ENCODE measurements around the gene SLC7A5.
"Not testable (repeated sequence)": the region's sequence is repeated elsewhere in the genome, so short reads cannot be mapped to it uniquely, and the experiment has no call there.

Gene SLC7A5

DNA sequence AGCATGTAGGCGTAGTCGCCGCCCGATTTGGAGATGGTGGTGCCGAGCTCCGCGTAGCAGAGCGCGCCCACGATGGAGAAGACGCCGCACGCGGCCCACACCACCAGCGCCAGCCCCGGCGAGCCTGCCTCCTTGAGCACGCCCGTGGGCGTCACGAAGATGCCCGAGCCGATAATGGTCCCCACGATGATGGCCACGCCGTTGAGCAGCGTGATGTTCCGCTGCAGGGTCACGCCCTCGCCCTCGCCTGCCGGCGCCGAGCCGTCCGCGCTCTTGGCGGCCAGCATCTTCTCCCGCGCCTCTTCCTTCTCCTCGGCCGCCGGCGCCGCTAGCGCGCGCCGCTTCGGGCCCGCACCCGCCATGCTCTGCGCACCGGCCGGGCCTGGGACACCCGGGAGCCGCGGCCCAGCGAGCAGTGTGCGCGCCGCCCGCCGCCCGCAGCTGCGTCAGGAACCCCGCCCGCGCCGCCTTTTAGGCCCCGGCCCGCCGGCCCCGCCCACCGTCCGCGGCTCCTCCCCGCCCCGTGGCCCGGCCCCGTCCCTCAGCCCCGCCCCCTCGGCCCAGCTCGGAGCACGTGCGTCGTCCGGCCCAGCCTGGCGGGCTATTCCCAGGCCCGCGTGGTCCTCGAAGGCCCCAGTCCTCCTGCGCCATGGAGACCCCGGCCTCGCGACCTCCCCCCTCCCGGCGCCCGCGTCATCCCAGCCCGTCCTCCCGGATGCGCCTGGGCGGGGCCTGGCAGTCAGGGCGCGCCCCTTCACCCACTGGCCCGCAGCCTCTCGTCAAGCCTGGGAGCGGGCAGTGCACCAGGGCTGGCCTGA lies at the start of gene SLC7A5:
TSS of gene SLC7A5 (minus strand) at position 447 of the 818 bp plus-strand sequence. CDS start at position 362, 85 bp downstream.
- peak; percentile 92 for DNase-seq (ENCODE audit: low read depth)

DNA sequence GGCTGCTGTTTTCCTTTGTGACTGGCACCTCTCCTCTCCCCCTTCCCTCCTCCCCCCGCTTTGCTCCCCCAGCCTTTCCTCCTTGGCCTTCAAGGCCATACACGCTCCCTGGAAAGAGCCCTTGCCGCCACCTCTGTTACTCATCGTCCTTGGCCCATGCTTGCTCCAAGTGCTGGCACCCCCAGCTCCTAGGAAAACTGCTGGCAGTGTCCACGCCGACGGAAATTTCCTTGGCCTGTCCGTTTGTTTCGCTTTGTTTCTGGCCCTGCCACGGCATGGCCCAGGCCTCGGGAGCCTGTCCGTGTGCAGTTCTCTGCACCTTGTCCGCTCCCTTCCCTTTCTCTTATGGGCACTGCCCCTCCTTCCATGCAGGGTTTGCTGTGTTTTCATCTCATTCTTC lies 49.0 kb upstream of the SLC7A5 start:
- no peak for DNase-seq (ENCODE audit: low read depth)

DNA sequence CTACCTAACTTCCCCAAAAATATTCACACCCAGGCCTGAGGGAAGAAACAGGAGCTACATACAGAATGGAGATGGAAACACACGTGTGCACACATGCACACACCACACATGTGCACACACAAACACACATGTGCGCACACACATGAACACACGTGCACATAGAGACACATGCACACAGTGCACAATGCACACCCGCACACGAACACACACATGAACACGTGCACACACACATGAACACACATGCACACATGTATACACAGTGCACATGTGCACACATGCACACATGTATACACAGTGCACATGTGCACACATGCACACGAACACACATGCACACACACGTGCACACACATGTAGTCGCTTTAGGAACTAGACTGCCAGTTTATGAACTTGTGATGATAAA lies 48.2 kb upstream of the SLC7A5 start:
- no peak for DNase-seq (ENCODE audit: low read depth)

DNA sequence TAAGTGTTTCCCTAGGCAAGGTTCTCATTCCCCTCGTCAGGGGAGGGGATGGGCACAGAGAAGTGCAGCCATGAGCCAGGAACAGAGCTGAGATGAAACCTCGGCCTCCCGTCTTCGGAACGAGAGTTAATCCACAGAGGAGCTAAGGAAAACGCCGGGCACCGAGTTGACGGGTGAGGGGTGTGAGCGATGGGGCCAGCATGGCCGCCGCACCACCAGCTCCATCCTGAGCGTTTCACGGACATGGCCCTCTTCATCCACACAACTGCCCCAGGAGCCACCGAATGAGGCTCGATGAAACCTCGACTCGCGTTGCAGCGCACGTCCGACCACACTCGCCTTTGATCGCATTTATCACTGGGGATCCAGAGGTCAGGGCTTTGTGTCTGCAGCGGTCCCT lies 45.5 kb upstream of the SLC7A5 start:
- DNase-seq (ENCODE audit: low read depth): no peak

DNA sequence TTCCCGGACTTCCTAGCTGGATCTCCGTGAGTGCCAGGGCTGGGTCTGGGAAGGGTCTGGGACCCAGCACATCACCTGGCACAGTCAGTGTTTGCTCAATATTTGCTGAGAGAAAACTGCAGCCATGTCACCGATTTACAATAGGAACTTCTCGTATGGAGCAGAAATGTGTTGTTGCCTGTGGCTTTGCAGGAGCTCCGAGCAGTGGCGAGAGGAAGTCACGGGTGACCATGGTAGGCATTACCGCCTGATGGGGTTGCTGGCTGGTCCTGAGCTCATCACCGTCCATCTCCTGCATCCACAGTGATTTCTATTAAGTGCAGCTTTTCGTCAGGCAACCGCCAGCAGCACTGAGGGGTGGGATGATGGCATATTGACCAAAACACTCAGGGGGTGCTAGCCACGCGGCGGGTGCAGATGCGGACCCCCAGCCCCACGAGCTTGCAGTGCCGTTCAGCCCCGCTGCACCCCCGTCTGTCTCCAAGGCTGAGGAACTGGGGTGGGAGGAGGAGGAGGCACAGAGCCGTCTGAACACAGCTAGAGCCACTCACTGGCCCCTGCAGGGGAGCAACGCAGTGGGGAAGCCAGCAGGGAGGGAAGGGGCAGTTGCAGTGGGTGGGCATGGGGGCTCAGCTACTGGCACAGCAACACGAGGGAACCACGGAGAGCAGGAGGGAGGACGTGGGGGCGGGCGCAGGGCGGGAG lies 44.9 kb upstream of the SLC7A5 start:
- not testable (repeated sequence) for DNase-seq (ENCODE audit: low read depth)

DNA sequence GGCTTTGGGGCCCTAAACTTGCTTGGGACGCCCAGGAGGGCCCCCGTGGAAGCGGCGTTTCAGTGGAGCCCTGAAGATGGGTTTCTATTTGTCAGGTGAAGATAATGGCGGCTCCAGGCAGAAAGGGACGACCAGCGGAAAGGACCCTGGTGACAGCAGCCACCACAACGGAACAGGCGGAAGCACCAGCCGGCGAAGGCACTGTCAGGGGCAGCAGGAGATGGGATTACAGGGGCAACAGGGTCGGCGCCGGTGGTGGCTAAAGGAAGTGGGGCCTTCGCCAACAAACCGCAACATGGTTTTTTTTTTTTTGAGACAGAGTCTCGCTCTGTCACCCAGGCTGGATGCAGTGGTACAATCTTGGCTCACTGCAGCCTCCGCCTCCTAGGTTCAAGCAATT lies 43.4 kb upstream of the SLC7A5 start:
- not testable (repeated sequence) for DNase-seq (ENCODE audit: low read depth)

DNA sequence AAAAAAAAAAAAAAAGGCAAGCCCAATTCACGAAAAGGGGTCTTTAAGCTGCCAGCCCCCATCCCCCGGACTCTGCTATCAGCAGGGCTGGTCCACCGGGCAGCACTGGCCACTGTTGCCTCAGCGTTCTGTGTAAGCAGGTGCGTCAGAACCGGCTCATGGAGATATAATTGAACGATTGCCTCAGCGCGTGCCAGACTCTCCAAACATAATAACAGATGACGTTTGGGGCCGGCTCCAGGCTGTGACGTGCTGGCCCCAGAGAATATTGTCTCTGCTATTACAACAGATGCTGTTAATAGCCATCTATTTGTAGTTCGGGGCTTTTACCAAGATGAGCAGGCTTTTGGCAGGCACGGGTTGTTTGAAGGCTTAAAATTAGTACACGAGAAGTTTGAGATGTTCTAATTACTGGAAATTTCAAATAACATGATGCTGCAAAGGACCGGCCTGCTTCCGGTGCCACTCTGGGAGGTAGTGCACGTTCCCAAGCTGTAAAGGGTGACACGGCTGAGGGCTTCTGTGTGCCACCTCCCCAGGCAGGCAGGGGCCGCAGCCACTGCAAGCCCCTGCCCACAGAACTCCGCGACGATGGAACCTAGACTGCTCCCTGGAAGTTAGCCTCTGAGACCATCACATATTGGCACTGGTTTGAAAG lies 41.9 kb upstream of the SLC7A5 start:
- DNase-seq (ENCODE audit: low read depth): not testable (repeated sequence)

DNA sequence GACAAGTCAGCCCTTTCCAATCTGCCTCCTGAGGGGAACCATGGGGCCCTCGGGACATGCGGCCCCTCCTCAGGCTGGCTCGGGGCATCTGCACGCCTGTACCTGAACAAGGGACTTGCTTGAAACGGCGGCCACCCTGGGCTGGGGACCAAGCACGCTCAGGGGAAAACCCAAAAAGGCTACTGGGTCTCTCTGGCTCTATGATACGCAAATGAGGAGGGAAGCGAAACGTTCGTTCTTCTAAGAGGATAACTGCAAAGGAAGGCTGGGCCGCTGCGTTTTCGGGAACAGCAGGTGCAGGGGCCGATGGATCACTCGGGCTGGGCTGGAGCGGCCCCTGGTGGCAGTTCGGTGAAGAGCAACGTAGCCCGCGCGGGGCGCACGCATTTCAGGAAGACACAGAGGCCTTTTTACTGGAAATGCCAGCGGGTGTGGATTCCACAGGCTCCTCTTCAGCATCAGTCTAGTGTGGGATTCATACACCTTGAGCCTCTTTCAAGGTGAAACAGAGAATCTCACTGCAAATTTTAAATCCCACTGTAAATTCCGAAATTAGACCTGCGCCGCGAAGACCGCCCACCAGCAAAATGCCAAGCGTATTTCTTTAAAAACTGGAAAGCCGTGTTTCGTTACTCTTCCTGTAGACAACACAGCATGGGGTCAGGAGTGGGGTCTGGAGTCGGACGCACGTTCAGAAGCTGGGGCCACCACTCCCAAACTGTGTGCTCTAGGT lies 40.1 kb upstream of the SLC7A5 start:
- DNase-seq (ENCODE audit: low read depth): peak; percentile 88

DNA sequence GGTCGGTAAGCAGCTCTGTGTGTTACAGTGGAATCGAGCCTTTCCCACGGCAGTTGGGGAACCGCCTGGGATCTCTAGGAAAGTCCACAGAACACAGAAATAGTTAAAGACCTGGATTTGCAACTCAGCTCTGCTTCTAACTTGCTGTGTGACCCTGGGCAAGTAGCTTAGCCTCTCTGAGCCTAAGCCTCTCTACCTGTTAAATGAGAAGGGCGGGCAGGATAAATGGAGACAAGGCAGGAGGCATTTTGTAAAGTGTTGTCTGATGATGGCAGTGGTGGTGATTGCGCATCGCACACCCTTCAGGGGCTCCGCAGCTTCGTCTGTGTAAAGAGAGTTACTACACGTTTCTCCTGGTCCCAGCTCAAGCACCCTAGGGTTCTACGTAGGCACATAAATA lies 38.8 kb upstream of the SLC7A5 start:
- not testable (repeated sequence) for DNase-seq (ENCODE audit: low read depth)

DNA sequence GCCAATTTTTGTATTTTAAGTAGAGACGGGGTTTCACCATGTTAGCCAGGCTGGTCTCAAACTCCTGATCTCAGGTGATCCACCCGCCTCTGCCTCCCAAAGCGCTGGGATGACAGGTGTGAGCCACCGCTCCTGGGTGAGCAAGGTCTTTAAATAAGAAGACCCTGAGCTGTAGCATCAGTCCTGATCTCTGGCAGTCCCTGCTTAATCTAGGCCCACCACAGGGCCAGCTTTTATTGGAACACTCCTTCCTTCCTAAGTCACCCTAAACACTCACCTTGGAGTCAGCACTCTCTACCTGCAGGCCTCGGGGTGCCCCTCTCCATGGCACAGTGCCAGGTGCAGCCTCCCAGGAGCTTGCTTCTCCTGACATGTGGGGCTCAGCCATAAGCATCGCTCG lies 36.2 kb upstream of the SLC7A5 start:
- DNase-seq (ENCODE audit: low read depth): not testable (repeated sequence)

DNA sequence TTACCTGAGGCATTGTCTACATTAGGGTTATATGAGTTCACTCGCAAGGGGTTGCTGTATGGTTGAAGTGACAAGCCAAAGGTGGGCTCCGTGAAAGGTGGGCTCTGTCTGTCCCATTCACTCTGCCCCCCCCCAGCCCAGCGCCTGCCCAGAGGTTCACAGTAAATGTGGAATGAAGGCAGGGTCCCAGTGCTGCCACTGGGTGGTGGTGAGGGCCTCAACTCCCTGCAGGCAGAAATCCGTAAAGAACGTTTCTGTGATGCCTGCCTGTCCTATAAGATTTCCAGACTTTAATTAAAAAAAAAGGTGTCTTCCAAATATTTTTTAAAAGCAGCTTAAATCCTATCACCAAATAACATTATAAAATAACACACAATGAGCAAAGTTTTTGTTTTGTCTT lies 35.7 kb upstream of the SLC7A5 start:
- DNase-seq (ENCODE audit: low read depth): not testable (repeated sequence)

DNA sequence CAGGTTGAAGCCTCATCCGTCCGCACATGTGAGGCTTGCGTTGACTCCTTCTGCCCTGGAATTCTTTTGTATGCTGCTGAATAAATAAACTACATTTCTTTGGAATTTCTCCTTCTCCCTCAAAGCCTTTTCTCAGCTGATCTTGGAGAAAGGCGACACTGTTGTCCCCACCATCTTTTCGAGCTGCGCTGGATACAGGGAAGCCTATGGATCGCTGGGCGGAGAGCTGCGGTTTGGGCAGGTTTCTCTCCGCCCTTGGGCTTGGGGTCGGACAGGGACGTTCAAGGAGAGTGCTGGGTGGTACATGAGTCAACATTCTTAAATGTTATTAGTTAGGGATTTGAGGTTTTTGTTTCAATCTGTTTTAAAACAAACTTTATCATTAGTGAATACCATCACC lies 31.2 kb upstream of the SLC7A5 start:
- not testable (repeated sequence) for DNase-seq (ENCODE audit: low read depth)

DNA sequence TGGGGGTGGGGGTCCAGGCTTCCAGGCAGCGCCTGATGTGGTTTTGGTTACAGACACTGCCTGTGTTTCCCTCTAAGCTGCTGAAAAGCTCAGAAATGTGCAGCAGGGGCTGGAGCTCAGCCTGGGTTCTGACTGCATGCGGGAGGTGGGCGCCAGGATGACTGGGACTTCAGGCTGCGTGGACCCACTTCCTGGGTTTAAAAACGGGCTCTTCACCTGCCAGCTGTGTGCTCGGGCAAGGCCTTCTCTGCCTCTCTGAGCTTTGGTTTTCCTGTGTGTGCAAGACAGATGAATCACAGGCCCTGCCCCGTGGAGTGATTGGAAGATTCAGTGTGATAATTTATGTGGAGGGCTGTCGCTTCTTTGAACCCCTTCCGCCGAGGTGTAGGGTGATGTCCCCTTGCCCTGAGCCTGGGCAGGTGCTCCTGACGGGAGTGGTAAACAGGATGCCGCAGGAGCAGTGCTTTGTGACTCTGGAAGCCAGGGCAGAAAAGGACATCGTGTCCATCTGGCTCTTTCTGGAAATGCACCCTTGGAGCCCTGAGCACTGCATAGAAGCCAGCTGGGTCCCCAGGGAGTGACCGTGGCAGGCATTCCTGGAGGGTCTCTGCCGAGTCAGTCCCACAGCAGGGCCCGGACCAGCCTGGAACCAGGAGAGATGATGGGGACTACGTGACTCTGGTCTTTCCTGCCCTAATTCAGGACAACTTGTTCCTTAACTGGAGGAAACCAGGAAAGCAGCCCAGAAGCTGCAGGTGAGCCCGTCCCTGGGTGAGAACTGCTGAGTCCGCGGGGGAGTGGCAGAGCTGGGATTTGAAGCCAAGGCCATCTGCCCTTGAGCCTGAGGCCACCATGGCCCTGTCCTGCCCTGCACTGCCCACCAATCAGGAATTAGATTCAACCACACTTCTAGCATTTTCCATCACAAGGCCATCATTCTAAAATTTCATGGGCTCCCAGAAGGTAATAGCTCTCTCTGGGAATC lies 28.5 kb upstream of the SLC7A5 start:
- peak; percentile 63 for DNase-seq (ENCODE audit: low read depth)

DNA sequence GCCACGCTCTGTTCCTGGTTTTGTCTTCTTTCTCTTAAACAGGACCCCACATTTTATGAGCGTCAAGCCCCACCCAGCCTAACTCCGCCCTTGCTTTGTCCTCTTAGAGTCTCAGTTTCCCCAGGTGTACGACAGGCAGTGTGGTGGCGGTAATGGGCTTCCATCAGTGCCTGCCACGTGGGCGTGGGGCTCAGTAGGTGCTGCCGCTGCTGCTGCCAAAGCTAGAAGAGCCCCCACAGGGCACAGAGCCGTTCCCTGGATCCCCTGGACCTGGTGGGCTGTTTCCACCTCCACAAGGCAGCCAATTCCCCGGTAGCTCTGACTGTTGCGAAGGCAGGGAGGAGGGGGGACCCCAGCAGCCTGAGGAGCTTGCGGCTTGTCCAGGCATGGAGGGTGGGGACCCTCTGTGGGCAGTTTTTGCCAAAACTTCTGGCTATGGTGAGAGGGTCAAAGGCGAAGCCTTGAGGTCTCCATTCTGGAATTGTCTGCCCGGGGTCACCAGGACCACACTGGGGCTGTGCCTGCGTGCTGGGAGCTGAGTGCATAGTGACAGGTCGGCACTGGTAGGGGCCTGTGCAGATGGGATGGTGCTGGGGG lies 27.7 kb upstream of the SLC7A5 start:
- DNase-seq (ENCODE audit: low read depth): not testable (repeated sequence)

DNA sequence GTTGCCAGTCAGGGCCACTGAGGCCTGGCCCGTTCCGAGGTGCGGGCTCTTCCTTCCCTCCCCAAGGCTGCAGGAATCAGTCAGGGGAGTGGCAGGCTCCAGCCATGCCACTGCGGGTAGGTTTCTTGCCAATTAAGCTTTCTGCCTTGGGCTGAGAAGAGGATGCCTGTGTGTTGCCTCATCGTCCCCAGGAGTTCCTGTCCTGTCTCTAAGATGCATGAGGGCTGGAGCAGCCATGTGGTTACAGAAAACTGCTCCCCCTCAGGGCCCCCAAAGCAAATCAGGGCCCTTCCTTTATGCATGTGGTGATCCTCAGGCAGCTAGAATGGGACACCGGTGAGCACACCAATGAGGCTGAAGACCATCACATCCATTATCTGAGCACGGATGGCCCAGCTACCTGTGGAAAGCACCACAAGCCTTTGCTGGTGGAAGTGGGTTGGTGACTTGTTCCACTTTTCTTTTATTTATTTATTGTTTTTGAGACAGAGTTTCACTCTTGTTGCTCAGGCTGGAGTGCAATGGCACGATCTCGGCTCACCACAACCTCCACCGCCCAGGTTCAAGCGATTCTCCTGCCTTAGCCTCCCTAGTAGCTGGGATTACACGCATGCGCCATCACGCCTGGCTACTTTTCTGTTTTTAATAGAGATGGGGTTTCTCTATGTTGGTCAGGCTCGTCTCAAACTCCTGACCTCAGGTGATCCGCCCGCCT lies 27.0 kb upstream of the SLC7A5 start:
- DNase-seq (ENCODE audit: low read depth): peak; percentile 16

DNA sequence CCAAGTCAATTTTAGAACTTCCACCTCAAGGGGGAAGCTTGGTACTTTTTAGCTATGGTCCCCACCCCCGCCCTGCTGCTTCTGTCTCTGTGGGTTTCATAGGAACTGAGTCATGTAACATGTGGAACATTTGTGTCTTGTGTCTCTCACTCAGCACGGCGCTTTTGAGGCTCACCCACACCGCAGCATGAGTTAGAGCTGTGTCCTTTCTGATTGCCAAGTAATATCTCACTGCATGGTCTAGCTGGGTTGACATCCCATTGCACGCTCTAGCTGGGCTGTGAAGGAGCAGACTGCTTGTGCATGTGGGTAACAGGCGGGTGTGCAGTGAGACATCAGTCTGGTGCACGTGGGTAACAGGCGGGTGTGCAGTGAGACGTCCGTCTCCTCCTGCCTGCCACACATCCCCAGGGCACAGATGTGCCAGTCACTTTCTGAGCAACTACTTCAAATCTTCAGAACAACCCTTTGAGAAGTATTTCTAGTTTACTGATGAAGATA lies 26.4 kb upstream of the SLC7A5 start:
- DNase-seq (ENCODE audit: low read depth): peak; percentile 79

DNA sequence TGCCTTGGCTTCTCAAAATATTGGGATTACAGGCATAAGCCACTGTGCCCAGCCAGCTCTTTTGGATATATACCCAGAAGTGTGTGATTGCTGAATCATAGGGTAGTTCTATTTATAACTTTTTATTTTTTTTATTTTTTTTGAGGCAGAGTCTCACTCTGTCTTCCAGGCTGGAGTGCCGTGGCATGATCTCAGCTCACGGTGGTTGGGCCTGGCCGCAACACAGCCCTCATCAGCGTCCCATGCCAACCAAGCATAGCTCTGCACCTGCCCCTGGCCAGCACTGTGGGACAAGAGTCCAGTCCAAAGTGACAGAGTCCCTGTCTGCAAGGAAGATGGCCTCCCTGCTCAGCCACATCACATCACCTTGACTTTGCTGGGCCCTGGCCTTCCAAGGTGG lies 24.7 kb upstream of the SLC7A5 start:
- DNase-seq (ENCODE audit: low read depth): not testable (repeated sequence)

DNA sequence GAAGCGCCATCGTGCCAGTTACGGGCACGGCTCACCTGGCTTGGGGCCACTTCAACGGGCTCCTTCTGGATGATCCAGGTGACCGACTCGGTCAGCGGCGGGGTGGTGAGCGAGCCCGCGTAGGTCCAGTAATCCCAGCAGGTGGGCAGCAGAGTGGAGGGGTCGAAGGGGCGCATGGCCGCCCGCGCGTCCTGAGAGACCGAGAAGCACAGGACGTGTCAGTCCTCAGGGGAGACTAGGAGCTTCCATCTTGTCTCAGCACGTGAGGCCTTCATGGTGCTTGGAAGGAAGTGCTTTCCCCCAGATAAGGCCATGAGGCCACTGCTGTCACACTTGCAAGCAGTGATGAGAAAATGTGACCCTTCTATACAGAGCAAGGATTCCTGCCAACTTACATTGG lies 22.5 kb upstream of the SLC7A5 start:
- DNase-seq (ENCODE audit: low read depth): no peak

DNA sequence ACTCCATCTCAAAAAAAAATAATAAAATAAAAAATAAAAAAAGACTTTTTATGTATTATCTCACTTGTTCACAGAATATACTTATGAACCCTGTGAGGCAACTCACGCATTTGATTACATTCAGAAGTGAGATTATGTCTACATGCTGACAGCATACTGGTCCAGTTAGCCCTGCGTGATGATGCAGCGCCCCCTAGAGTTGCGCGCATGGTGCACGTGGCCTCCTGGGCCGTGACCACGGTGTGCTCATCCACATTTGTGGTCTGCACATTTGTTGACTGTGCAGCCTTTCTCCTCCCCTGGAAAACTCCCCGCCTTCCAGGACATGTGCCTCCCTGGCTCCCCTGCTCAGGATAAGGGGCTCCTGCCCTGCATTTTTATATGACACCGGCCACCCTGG lies 20.5 kb upstream of the SLC7A5 start:
- not testable (repeated sequence) for DNase-seq (ENCODE audit: low read depth)

DNA sequence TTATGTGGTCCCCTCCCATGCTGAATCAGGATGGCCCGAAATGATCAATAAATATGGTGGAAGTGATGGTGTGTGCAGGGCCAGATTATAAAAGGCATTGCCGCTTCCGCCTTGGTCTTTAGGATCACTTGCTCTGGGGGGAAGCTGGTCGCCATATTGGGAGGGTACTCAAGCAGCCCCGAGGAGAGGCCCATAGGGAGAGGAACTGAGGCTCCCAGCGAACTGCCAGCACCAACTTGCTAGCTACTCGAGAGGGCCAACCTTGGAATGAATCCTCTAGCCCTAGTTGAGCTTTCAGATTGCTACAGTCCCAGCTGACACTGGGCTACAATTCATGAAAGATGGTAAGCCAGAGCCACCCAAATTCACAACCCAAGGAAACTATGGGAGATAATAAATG lies 19.0 kb upstream of the SLC7A5 start:
- DNase-seq (ENCODE audit: low read depth): not testable (repeated sequence)

Data from activated T-cell treated with anti-CD3 and anti-CD28 coated beads for 48 hours (primary cell).